ENCODE measurements around the gene UBD. TPM values are rescaled to one million over a fixed set of nuclear protein-coding genes. Genes with fewer than 3 reads are reported as not detected.

UBD gene
- total and polyA plus RNA-seq, 10 of the 15 experiments (the other 5 are each of a cell fraction or from before 2014, with no cell fraction given) = 23.4 to 101 (median 35.7) TPM

DNA sequence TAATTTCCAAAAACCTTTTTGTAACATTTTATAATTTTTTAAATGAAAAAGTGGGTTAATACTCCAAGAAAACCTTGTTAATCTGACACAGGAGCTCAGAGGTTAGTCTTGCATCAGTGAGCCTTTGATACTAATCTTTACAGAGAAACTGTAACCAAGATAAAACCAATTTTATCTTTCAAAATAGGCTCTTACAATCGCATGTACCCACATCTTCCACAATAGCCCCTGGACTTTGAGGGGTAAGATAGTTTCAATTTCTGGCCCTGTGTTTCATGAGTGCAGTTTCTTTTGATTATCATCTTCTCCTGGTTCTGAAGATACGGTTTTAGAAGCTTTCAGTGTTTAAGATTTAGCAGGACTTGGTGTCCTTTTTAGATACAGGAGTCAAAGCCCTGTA lies 37.3 kb downstream of the UBD start:
- TF ChIP-seq ZNF274 (IDR thresholded peaks at IDR 0.05; ENCODE audit: insufficient read depth, insufficient read length) (no peak), NRF1 (conservative IDR thresholded peaks at IDR 0.05; ENCODE audit: low read depth, low read length) (no peak), MTA3 (IDR thresholded peaks at IDR 0.05; ENCODE audit: borderline replicate concordance, low read length) (no peak), MYC (IDR thresholded peaks at IDR 0.05; ENCODE audit: insufficient read depth, insufficient read length, insufficient replicate concordance, low read length, severe bottlenecking) (no peak), CHD4 (IDR thresholded peaks at IDR 0.05) (no peak), RELA (IDR thresholded peaks at IDR 0.05; ENCODE audit: borderline replicate concordance, partially characterized antibody) (no peak)
- TF ChIP-seq, protein P1, sequence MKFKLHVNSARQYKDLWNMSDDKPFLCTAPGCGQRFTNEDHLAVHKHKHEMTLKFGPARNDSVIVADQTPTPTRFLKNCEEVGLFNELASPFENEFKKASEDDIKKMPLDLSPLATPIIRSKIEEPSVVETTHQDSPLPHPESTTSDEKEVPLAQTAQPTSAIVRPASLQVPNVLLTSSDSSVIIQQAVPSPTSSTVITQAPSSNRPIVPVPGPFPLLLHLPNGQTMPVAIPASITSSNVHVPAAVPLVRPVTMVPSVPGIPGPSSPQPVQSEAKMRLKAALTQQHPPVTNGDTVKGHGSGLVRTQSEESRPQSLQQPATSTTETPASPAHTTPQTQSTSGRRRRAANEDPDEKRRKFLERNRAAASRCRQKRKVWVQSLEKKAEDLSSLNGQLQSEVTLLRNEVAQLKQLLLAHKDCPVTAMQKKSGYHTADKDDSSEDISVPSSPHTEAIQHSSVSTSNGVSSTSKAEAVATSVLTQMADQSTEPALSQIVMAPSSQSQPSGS (IDR thresholded peaks at IDR 0.05; ENCODE audit: low read length) = no peak
- ChIA-PET RAD21 (ENCODE audit: unreplicated experiment) (no interaction called here), POLR2A (no interaction called here), CTCF (no interaction called here), SMC1A (ENCODE audit: uncharacterized antibody, unreplicated experiment) (interaction anchor here (0.8 kb wide), 1 partner anchor 123 kb away, joined by 6 read pairs; no protein-coding TSS in a partner anchor)
- H3K9ac ChIP-seq (ENCODE audit: control insufficient read depth, insufficient read depth, low read length) = no peak overlapping the region
- no peak for ATAC-seq
- peaks cover 0 to 3% of the 10 kb centered on the region in 2 experiments; a peak in 1 of 4 replicates for H3K27me3 ChIP-seq (replicated peaks in 1 of 2; ENCODE audit: control insufficient read depth in 2 of 2, insufficient read depth in 2 of 2, low read length in 1 of 2)
- no peak overlapping the region for H3K27ac ChIP-seq (ENCODE audit: control insufficient read depth, insufficient read depth)
- no TSS peak for BruUV-seq (replicated peaks)
- no peak overlapping the region for H3K4me3 ChIP-seq
- H3K79me2 ChIP-seq (ENCODE audit: control insufficient read depth, insufficient read depth, low read length) = no peaks in the 10 kb centered on the region
- no peak overlapping the region for H2AFZ ChIP-seq (ENCODE audit: control insufficient read depth, low read depth, low read length)
- no peaks in the 10 kb centered on the region for H3K36me3 ChIP-seq (ENCODE audit: control insufficient read depth in 2 of 2, insufficient read depth in 2 of 2, low read length in 1 of 2)
- H3K4me1 ChIP-seq (ENCODE audit: control insufficient read depth, insufficient read depth, low read length) = no peaks in the 10 kb centered on the region
- no peak for DNase-seq (ENCODE audit: low read depth, low spot score)
- in situ Hi-C loops (cut with MboI) = no loop called here
- FAIRE-seq = no peak
- 0% methylated on average over 2 of the region's 2 CpGs for WGBS (ENCODE audit: insufficient coverage, insufficient replicate concordance, low lambda C conversion rate, missing lambda C conversion rate)
- H3K4me2 ChIP-seq (ENCODE audit: control insufficient read depth, insufficient read depth) = no peak overlapping the region
- H3K9me3 ChIP-seq (replicated peaks; ENCODE audit: control insufficient read depth, insufficient read depth, low read length) = no peaks in the 10 kb centered on the region
- no peaks in the 10 kb centered on the region for H4K20me1 ChIP-seq (ENCODE audit: control insufficient read depth, insufficient read depth)
- intact Hi-C loops (cut with micrococcal nuclease; ENCODE audit: unreplicated experiment) = no loop called here

All from GM12878 (cell line).